ENCODE results near the gene CERS6.

DNA sequence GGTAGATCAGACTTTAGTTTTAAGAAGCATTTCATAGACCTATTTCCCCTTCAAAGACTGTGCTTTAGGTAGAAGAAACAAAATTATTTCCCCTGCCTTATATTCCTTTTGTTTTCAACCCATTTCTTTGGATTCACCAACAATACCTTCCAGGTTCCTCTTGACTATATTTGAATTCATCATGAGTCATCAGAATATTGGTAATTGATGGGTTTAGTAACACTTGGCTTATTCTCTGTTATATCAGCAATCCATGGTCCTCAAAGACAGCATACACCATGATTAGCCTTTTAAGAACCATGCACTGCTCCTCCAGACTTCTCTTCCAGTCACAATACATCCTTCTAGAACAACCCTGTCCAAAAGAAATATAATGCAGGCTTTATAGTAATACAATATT, 263.4 kb downstream of the CERS6 start:
- TF ChIP-seq GATA2 (IDR thresholded peaks at IDR 0.05; ENCODE audit: low read depth, low read length) = no peak
- TF ChIP-seq GATA3 (IDR thresholded peaks at IDR 0.05; ENCODE audit: low read depth, low read length) = no peak
